Endothelial cell (in vitro differentiated cells): Measurements from ENCODE around the gene OBI1. TPM values are rescaled to one million over a fixed set of nuclear protein-coding genes. Genes with fewer than 3 reads are reported as not detected.

ENCODE experiments used
- DNase-seq: peaks from one replicate; pipeline ENCODE4 v3.0.0; 2021; ENCODE audit warnings: low spot score
- H3K27ac Mint-ChIP-seq: one replicate; pipeline ENCODE4 v1.8.0; 2021; ENCODE audit warnings: mixed read lengths, inconsistent platforms; ENCODE audit not compliant: unreplicated experiment
- H3K27me3 Mint-ChIP-seq: one replicate; pipeline ENCODE4 v1.8.0; 2021; ENCODE audit warnings: mild to moderate bottlenecking, moderate library complexity, mixed read lengths, inconsistent platforms; ENCODE audit not compliant: unreplicated experiment
- H3K36me3 Mint-ChIP-seq: one replicate; pipeline ENCODE4 v1.8.0; 2021; ENCODE audit warnings: mild to moderate bottlenecking, low read depth, mixed read lengths, inconsistent platforms; ENCODE audit not compliant: unreplicated experiment
- H3K4me1 Mint-ChIP-seq: one replicate; pipeline ENCODE4 v1.8.0; 2021; ENCODE audit warnings: mild to moderate bottlenecking, mixed read lengths, inconsistent platforms; ENCODE audit not compliant: unreplicated experiment
- H3K4me3 Mint-ChIP-seq: one replicate; pipeline ENCODE4 v1.8.0; 2021; ENCODE audit warnings: mild to moderate bottlenecking, mixed read lengths, inconsistent platforms; ENCODE audit not compliant: unreplicated experiment
- H3K9me3 Mint-ChIP-seq: one replicate; pipeline ENCODE4 v1.8.0; 2021; ENCODE audit warnings: mixed read lengths, inconsistent platforms; ENCODE audit not compliant: unreplicated experiment
- total RNA-seq: library from RNA; stranded (reverse); fragmentation: NEBNext Ultra II Directional; extraction: Animal tissue kit (Norgen Biotek cat#: 25700); gene quantifications from one replicate; pipeline ENCODE4 v1.2.1, GENCODE V29; 2021; ENCODE audit not compliant: unreplicated experiment
- TF ChIP-seq, protein P1 (sequence below): fragments of 200-600 bp; sonication (generic); IDR thresholded peaks from one replicate; pipeline ENCODE4 v1.5.0; 2021; ENCODE audit warnings: antibody characterized with exemption; ENCODE audit not compliant: unreplicated experiment

The OBI1 gene
- total RNA-seq, 1 donor from 2014 or later, result 28.0 TPM

DNA sequence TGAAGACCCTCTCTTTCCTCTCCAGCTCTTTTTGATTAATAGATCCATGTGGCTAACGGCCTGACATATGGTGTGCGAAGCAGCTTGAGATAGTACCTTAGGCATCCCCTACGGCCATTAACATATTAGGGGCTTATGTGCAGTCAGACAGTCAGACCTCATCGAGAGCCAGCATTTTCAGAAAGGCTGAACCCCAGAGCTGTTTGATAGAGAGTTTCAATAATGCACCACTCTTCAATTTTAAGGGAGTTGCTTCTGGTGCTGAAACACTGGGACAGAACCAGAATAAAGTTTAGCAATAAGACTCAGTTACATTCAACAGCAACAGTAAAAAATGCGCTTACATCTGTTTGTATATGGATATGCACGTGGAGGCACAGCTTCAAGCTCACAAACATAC, 66.4 kb downstream of the OBI1 start:
- Mint-ChIP-seq H3K27me3 (peaks cover 20% of the 10 kb centered on the region), H3K27ac (no peak overlapping the region), H3K9me3 (no peaks in the 10 kb centered on the region)

GRCh38 chr13:78589206-78589605, 69.7 kb downstream of the OBI1 start:
- Mint-ChIP-seq H3K36me3 (no peaks in the 10 kb centered on the region), H3K4me3 (no peak overlapping the region), H3K27me3 (peaks cover 14% of the 10 kb centered on the region), H3K4me1 (peaks cover 11% of the 10 kb centered on the region), H3K9me3 (no peaks in the 10 kb centered on the region), H3K27ac (no peak overlapping the region)
- TF ChIP-seq, protein P1, sequence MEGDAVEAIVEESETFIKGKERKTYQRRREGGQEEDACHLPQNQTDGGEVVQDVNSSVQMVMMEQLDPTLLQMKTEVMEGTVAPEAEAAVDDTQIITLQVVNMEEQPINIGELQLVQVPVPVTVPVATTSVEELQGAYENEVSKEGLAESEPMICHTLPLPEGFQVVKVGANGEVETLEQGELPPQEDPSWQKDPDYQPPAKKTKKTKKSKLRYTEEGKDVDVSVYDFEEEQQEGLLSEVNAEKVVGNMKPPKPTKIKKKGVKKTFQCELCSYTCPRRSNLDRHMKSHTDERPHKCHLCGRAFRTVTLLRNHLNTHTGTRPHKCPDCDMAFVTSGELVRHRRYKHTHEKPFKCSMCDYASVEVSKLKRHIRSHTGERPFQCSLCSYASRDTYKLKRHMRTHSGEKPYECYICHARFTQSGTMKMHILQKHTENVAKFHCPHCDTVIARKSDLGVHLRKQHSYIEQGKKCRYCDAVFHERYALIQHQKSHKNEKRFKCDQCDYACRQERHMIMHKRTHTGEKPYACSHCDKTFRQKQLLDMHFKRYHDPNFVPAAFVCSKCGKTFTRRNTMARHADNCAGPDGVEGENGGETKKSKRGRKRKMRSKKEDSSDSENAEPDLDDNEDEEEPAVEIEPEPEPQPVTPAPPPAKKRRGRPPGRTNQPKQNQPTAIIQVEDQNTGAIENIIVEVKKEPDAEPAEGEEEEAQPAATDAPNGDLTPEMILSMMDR, result no peak
- DNase-seq, result peak; percentile 78

More for the DNA sequence above, 66.4 kb downstream of the OBI1 start:
- DNase-seq, result no peak
- peaks cover 17% of the 10 kb centered on the region for H3K4me1 Mint-ChIP-seq
- no peaks in the 10 kb centered on the region for H3K36me3 Mint-ChIP-seq
- H3K4me3 Mint-ChIP-seq, result no peak overlapping the region
- TF ChIP-seq, protein P1, result no peak

GRCh38 chr13:78587395-78587794, 71.6 kb downstream of the OBI1 start:
- DNase-seq, result no peak
- H3K4me3 Mint-ChIP-seq, result no peak overlapping the region
- H3K9me3 Mint-ChIP-seq, result no peaks in the 10 kb centered on the region
- H3K27ac Mint-ChIP-seq, result no peak overlapping the region
- TF ChIP-seq, protein P1, result no peak
- peaks cover 6% of the 10 kb centered on the region for H3K27me3 Mint-ChIP-seq
- no peaks in the 10 kb centered on the region for H3K36me3 Mint-ChIP-seq
- H3K4me1 Mint-ChIP-seq, result peaks cover 5% of the 10 kb centered on the region

DNA sequence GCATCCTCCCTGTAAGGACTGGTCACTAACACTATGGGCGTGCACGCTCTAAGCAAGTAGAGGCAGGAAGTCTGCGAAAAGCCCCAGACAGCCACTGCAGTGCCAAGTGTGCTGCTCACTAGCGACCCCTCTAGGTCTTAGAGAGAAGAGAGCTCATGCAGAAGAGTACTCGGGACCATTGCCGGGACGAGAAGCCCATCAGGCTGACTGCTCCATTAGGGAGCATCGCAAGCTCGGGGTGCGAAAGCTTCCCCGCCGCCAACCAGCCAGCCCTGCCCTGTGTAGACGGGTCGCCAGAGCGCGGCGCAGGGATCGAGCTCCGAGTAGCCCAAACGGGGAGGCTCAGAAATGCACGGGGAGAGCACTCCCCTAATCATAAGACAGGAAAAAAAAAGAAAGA, 72.2 kb downstream of the OBI1 start:
- Mint-ChIP-seq H3K36me3 (no peaks in the 10 kb centered on the region), H3K9me3 (no peaks in the 10 kb centered on the region), H3K27ac (no peak overlapping the region), H3K4me1 (peaks cover 5% of the 10 kb centered on the region), H3K27me3 (peaks cover 6% of the 10 kb centered on the region), H3K4me3 (no peak overlapping the region)
- peak; percentile 61 for DNase-seq
- TF ChIP-seq, protein P1, result peak; percentile 64

GRCh38 chr13:78576261-78576660, 82.7 kb downstream of the OBI1 start:
- Mint-ChIP-seq H3K4me3 (no peak overlapping the region), H3K36me3 (no peaks in the 10 kb centered on the region), H3K4me1 (no peaks in the 10 kb centered on the region), H3K27me3 (no peaks in the 10 kb centered on the region), H3K9me3 (no peaks in the 10 kb centered on the region), H3K27ac (no peak overlapping the region)
- no peak for DNase-seq
- TF ChIP-seq, protein P1, result no peak
